GM10266 (cell line): Measurements from ENCODE around the gene DRD4.

Experiments
- DNase-seq: peaks from one replicate; pipeline ENCODE4 v3.0.0; 2012; ENCODE audit errors: extremely low spot score
- TF ChIP-seq, protein P1 (sequence below): IDR thresholded peaks from 2 replicates; pipeline ENCODE4 v1.5.1; 2012; ENCODE audit warnings: mild to moderate bottlenecking, low read depth; ENCODE audit not compliant: control insufficient read depth, insufficient read depth; ENCODE audit errors: missing control alignments

The DRD4 gene

DNA sequence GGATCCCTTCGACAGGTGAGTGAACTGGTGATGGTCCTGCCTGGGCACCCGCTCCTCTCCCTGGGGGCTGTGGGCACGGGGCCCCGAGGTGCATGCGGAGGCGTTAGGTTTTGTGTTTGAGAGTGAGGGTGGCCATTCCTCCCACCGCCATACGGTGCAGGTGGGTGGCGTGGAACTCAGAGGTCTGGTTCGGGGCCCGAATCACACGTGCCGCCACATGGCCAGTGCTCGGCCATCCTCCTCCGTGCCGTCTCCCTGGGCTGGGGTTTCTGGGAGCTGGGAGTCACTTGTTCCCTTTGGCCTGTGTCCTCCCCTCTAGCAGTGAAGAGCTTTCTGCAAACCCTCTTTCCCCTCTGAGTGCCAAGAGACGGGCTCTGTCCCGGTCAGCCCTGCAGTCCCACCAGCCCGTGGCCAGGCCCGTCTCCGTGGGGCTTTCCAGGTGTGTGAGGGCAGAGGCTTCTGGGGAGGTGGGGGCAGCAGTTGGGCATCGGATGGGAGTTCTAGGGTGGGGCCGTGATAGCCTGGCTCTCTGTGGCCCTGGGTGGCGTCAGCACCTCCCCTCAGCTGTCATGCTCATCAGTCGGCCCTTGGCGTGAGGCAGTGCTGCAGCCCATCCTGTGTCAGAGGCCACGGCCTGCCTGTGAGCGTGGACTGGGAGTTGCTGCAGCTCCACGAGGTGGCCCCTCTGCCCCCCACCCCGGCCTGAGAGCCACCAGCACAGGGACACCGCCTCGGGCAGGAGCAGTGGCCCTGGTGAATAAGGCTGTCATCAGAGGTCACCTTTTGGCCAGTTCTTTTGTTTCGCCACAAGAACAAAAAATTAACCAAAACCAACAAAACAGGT, 31.6 kb upstream of the DRD4 start:
- TF ChIP-seq, protein P1, sequence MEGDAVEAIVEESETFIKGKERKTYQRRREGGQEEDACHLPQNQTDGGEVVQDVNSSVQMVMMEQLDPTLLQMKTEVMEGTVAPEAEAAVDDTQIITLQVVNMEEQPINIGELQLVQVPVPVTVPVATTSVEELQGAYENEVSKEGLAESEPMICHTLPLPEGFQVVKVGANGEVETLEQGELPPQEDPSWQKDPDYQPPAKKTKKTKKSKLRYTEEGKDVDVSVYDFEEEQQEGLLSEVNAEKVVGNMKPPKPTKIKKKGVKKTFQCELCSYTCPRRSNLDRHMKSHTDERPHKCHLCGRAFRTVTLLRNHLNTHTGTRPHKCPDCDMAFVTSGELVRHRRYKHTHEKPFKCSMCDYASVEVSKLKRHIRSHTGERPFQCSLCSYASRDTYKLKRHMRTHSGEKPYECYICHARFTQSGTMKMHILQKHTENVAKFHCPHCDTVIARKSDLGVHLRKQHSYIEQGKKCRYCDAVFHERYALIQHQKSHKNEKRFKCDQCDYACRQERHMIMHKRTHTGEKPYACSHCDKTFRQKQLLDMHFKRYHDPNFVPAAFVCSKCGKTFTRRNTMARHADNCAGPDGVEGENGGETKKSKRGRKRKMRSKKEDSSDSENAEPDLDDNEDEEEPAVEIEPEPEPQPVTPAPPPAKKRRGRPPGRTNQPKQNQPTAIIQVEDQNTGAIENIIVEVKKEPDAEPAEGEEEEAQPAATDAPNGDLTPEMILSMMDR, result no peak
- no peak for DNase-seq

DNA sequence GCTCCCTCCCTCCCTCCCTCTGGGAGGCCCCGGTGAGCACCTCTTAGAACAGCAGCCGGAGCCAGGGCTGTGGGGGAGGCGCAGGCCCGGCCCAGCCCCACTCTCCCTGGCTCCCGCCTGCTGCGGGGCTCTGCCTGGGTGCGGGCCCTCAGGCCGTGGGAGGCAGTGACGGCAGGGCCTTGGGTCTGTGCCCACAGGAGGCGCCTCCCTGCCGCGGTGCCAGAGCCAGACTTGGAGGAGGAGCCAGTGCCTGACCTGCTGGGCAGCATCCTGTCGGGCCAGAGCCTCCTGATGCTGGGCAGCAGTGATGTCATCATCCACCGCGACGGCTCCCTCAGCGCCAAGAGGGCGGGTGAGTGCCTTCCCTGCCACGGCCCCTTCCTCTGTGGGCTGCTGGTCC, 30.8 kb upstream of the DRD4 start:
- TF ChIP-seq, protein P1, result no peak
- no peak for DNase-seq

DNA sequence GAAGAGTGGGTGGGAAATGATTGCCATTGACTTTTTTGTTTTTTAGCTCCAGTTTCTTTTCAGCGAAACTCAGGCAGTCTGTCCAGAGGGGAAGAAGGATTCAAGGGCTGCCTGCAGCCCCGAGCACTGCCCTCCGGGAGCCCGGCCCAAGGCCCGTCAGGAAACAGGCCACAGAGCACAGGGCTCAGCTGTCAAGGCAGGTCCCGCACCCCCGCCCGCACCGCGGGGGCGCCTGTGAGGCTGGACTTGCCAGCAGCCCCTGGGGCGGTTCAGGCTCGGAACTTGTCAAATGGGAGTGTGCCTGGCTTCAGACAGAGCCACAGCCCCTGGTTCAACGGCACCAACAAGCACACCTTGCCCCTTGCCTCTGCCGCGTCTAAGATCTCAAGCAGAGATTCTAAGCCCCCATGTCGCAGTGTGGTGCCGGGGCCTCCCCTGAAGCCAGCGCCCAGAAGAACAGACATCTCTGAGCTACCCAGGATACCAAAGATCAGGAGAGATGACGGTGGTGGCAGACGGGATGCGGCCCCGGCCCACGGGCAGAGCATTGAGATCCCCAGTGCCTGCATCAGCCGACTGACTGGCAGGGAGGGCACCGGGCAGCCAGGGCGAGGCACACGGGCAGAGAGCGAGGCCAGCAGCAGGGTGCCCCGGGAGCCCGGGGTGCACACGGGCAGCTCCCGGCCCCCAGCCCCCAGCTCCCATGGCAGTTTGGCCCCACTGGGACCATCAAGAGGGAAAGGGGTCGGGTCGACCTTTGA, 29.9 kb upstream of the DRD4 start:
- DNase-seq, result no peak
- TF ChIP-seq, protein P1, result no peak

DNA sequence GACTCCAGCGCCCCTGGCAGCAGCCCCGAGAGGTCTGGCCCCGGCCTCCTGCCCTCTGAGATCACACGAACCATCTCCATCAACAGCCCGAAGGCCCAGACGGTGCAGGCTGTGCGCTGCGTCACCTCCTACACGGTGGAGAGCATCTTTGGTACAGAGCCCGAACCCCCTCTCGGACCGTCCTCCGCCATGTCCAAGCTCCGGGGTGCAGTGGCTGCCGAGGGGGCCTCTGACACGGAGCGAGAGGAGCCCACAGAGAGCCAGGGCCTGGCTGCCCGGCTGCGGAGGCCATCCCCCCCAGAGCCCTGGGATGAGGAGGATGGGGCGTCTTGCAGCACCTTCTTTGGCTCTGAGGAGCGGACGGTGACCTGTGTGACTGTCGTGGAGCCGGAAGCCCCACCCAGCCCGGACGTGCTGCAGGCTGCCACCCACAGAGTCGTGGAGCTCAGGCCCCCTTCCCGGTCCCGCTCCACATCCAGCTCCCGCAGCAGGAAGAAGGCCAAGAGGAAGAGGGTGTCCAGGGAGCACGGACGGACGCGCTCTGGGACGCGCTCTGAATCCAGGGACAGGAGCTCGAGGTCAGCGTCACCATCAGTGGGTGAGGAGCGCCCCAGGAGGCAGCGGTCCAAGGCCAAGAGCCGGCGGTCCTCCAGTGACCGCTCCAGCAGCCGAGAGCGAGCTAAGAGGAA, 29.0 kb upstream of the DRD4 start:
- DNase-seq, result no peak
- TF ChIP-seq, protein P1, result no peak

DNA sequence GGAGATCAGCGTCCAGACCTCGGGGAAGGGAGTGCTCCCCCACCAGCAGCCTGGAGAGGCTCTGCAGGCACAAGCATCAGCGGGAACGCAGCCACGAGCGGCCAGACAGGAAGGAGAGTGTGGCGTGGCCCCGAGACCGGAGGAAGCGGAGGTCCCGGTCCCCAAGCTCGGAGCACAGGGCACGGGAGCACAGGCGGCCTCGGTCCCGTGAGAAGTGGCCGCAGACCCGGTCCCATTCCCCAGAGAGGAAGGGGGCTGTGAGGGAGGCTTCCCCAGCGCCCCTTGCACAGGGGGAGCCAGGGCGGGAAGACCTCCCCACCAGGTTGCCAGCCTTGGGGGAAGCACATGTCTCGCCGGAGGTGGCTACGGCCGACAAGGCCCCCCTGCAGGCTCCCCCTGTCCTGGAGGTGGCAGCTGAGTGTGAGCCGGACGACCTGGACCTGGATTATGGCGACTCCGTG, 28.2 kb upstream of the DRD4 start:
- TF ChIP-seq, protein P1, result no peak
- DNase-seq, result no peak

DNA sequence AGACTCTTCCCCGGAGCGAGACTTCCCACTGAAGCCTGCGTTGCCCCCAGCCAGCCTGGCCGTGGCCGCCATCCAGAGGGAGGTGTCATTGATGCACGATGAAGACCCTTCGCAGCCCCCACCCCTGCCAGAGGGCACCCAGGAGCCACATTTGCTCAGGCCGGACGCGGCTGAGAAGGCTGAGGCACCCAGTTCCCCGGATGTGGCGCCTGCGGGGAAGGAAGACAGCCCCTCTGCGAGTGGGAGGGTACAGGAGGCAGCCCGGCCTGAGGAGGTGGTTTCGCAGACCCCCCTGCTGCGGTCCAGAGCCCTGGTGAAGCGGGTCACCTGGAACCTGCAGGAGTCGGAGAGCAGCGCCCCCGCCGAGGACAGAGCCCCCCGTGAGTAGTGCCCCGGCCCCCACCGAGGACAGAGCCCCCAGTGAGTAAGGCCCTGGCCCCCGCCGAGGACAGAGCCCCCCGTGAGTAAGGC, 27.7 kb upstream of the DRD4 start:
- TF ChIP-seq, protein P1, result no peak

More for the DNA sequence above, 27.7 kb upstream of the DRD4 start:
- no peak for DNase-seq
